AG08395 (cell line): ENCODE data around the gene HID1.
A peak's percentile ranks its signal among the peaks of the same experiment; 100 is the strongest.

Experiments
- DNase-seq: peaks from one replicate; pipeline ENCODE4 v3.0.0; 2012; ENCODE audit warnings: mixed read lengths, low spot score

HID1 gene

GRCh38 chr17:74947041-74947754 is 25.4 kb downstream of the HID1 start:
- DNase-seq: no peak

GRCh38 chr17:74946641-74947040 is 25.9 kb downstream of the HID1 start:
- DNase-seq: no peak

GRCh38 chr17:74945543-74945942 is 27.0 kb downstream of the HID1 start:
- DNase-seq: no peak

GRCh38 chr17:74943808-74944522 is 28.6 kb downstream of the HID1 start:
- no peak for DNase-seq

- no peak for DNase-seq
Measured at GRCh38 chr17:74941128-74941725, 31.3 kb downstream of the HID1 start.

- no peak for DNase-seq
Measured at GRCh38 chr17:74939534-74939933, 33.0 kb downstream of the HID1 start.

GRCh38 chr17:74938194-74938950 is 34.2 kb downstream of the HID1 start:
- no peak for DNase-seq

GRCh38 chr17:74937064-74938051 is 35.2 kb downstream of the HID1 start:
- no peak for DNase-seq

- DNase-seq: no peak
Measured at GRCh38 chr17:74936470-74936799, 36.1 kb downstream of the HID1 start.

GRCh38 chr17:74935585-74936469 is 36.7 kb downstream of the HID1 start, which contains the start of gene OTOP3:
TSS of gene OTOP3 (plus strand) at chr17:74935898. CDS start at chr17:74935922, 24 bp downstream.
- DNase-seq: no peak

- no peak for DNase-seq
Measured at GRCh38 chr17:74935048-74935447, 37.5 kb downstream of the HID1 start.

GRCh38 chr17:74930535-74931036 is 42.0 kb downstream of the HID1 start:
- DNase-seq: no peak

- no peak for DNase-seq
Measured at GRCh38 chr17:74928786-74929185, 43.8 kb downstream of the HID1 start.

GRCh38 chr17:74925242-74925641 is 47.3 kb downstream of the HID1 start:
- no peak for DNase-seq

GRCh38 chr17:74924250-74924948 is 48.2 kb downstream of the HID1 start, which contains the start of gene OTOP2:
TSS of gene OTOP2 (plus strand) at chr17:74924273. CDS start at chr17:74924633, 360 bp downstream.
- no peak for DNase-seq

GRCh38 chr17:74923538-74924249 is 48.9 kb downstream of the HID1 start:
- peak; percentile 67 for DNase-seq

- DNase-seq: peak; percentile 29
Measured at GRCh38 chr17:74922694-74923537, 49.6 kb downstream of the HID1 start, which contains the start of gene USH1G. TSS of gene USH1G (minus strand) at chr17:74923255. CDS start at chr17:74923073, 182 bp downstream.
